Stimulated activated CD4-positive, alpha-beta T cell treated with anti-CD3 and anti-CD28 coated beads, Interleukin-1b, Interleukin-23, amount 100 ng/mL, for 24 hours (primary cell): ENCODE data around the gene FEM1C.

ENCODE experiments used
- DNase-seq, 4 experiments: peaks; one replicate each; pipeline ENCODE4 v3.0.0-alpha.2; 2020; ENCODE audit warnings: low read depth in 4 of 4, low spot score in 1 of 4

Gene FEM1C

DNA sequence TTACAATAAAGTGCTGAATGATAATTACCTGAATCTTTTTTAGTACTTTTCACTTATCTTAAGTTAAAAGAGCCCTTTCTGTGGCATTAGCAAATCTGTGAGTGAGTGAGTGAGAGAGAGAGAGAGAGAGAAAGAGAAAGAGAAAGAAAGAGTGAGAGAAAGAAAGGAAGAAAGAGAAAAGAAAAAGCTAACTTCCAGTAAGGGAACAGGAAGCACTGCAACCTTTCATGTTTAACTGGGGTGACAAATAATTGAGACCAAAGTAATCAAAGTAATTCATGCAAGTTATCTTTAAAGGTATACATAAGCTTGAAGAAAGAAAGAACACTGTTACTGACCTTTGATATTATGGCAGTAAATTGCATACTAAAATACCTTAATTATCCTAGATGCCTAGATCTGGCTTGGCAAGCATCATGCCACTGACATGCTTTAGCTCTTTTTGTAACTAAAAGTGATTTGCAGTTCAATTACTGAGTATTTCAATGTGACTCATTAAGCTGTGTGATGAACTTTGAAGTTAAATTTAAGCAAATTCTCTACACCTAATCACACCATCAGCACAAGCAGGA is 21.7 kb downstream of the FEM1C start:
- DNase-seq = no peak

DNA sequence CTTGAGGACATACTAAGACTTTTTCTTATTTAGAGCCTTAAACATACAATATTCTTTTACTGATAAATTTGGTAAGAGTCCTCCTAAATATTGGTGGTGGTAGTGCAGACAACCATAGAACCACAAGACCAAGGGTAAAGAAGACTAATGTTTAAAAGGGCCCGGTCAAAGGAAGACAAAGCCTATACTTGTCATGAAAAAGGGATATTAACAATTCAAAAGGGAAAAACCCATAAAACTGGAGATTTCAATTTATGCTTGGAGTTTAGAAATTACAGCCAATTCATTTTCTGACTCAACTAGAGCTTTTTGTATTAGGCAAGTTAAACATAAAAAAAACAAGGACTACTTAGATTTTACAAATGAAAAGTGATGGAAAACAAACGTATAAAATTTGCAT is 24.4 kb downstream of the FEM1C start:
- DNase-seq = no peak

DNA sequence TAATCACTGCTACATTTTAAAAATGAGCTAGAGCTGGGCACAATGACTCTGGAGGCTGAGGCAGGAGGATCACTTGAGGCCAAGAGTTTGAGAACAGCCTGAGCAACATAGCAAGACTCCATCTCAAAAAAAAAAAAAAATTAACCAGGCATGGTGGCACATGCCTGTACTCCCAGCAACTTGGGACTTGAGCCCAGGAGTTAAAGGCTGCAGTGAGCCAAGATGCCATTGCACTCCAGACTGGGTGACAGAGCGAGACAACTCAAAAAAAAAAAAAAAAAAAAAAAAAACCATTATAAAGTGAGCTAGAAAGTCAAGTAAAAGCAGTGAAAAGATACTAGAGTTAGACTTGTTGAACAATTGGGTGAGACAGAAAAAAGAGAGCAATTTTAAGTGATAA is 28.2 kb downstream of the FEM1C start:
- DNase-seq = no peak

DNA sequence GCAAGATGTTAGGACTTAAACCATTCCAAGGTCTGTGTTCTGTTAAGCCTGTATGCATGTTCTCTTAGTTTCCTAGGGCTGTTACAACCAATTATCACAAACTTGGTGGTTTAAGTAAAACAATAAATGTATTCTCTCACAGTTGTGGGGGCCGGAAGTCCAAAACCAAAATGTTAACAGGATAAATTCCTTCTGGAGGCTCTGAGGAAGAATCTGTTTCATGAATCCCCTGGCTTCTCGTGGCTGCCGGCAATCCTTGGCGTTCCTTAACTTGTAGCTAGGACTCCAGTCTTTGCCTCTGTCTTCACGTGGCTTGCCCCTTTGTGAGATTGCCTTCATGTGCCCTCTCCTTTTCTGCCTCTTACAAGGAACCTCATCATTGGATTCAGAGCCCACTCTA is 30.4 kb downstream of the FEM1C start:
- no peak for DNase-seq

DNA sequence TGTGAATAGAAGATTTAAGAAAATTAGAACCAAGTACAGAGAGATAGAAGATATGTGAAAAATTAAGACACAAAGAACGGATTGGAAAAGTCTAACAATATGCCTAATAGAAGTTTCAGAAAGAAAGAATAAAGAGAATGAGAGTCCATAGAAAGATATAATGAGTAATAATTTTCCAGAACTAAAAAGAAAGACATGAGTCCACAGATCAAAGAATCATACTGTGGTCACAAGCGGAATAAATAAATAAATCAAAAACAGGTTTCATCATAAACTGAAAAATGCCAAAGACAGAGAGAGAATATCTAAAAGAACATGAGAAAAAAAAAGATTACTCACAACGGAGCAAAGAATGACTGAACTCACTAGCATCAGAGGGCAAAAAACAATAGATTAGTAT is 32.9 kb downstream of the FEM1C start:
- DNase-seq = no peak

DNA sequence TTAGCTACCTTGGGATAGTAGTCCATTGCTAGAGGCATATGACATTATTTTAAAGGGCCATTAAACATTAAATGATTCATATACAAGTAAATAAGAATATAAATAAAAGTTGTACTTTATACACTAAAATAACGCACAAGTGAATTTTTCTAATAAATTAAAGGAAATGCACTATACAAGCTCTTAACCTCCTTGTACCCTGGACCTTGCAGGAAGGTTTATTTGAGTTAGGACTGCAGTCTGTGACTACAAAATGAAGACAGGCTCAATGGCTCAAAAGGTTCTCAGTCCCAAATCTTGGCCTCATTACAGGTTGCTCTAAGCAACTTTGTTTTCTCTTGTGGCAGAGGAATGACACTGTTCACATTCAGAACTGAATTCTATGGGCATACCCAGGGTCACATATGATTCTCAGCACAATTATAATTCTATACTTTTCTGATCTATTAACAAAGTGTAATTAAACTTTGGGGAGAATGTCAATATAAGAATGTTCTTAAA is 34.4 kb downstream of the FEM1C start:
- DNase-seq = no peak

DNA sequence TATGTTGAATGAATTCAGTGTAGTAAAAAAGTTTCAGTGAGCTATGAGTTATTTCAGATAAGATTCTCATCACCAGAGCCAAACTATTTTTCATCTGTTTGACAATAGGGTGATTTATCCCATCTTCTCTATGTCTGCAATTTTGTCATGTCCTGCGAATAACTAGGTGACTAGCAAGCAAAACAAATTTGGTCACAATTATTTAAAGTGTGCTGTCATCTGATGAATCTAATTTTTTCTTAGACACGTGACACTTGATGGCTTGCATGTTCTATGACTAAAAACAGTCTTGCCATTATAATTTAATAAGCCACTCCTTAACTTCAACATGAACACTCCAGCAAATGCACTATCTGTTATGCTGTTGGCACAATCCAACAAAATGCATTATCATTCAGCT is 35.0 kb downstream of the FEM1C start:
- DNase-seq = no peak

DNA sequence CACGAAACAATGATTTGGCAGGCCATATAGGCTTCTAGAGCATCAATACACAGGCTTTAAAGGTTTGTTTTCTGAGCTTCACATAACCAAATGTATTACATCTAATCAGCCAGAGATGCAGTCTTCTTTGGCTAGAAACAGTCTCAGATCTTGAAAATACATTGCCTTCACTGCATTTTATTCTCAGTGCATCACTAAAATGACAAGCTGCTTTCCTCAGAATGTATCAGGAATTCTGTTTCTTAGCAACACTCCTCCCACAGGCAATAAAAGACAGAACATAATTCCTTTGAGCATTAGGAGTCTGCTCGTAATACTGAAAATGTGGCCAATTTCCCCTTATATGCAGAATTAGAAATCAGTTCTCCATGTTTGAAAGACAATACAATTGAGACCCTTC is 36.9 kb downstream of the FEM1C start:
- no peak for DNase-seq

DNA sequence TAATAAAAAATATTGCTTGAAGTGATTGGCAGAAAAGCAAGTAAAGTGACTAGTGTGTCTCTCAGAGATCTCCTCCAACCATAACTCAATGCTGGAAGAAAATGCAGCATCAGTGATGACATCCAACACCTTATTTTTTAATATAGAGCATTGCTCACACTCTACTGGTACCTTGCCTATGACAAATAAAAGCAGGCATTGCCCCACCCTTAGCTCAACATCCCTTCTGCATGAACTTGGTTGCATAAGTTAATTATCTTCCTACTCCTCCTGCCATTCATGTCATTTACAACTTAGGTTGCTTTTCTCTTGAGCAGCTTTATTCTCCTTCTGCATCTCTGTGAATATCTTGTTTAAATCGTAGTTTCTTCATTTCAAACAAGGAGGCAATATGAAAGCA is 41.2 kb downstream of the FEM1C start:
- DNase-seq = no peak

DNA sequence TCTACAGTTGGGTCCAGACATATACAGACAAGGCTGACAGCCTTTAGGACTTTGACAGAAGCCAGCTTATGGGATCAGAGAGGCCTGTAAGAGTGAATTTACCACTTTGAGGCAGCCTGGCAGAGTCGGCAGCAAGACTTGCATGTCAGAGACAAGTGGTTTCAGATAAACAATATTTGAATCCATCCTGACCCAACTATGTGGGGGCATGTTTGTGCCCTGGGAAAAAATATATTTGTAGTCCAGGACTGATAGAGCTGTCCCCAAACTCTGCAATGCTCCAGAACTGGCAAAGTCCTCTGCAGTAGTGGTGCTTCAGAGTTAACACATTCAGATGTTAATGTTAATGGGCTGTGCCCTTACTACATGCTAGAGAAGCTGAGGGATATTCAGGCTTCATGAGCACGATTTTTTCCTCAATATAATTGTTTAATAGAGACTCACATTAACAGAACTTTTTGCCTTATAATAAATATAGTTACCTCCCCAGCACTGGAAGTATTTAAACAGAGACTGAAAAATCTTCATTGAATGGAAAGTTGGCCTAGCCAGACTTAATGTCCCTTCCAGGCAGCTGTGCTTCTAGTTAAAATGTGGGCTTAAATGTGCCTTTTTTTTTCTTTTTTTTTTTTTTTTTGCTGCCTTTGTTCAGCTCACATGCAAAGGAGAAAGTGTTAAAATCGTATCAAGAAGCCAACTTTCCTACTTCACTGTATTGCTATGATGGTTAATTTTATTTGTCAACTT is 42.9 kb downstream of the FEM1C start:
- no peak for DNase-seq

DNA sequence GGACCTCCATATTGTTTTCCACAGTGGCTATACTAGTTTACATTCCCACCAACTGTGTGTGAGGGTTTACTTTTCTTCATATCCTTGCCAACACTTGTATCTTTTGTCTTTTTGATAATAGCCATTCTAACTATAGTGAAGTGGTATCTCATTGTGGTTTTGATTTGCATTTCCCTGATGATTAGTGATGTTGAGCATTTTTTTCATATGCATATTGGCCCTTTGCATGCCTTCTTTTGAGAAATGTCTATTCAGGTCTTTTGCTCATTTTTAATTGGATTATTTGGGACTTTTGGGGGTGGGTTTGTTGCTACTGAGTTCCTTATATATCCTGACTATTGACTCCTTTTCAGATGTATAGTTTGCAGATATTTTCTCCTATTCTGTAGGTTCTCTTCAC is 44.4 kb downstream of the FEM1C start:
- DNase-seq = no peak

DNA sequence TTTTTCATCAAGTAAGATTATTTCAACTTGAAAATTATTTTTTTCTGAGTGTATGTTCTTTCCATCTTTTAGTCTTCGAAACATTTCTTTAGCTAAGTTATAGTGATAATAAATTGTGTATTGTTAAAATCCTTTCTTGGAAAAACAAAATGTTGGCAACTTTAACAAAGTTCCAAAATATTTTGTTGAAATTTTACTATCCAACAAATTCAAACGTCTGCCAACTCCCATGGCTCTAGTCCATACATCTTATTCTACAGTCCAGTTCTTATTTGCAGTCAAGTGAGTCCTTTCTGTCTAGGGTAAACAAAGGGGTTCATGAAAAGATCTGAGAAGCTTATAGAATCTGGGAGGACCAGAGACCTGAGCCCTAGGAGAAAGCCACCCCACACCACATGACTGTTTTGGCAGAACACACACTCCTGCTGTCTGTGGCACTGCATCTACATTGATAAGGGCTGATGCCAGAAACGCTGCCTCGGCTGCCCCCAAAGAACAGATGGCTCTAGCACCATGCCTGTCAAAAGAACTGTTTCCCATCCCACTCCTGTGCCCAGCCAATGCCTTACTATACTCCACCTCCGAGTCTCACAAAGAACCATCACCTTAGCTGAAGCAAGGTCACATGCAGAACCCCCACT is 47.5 kb downstream of the FEM1C start:
- DNase-seq = no peak

DNA sequence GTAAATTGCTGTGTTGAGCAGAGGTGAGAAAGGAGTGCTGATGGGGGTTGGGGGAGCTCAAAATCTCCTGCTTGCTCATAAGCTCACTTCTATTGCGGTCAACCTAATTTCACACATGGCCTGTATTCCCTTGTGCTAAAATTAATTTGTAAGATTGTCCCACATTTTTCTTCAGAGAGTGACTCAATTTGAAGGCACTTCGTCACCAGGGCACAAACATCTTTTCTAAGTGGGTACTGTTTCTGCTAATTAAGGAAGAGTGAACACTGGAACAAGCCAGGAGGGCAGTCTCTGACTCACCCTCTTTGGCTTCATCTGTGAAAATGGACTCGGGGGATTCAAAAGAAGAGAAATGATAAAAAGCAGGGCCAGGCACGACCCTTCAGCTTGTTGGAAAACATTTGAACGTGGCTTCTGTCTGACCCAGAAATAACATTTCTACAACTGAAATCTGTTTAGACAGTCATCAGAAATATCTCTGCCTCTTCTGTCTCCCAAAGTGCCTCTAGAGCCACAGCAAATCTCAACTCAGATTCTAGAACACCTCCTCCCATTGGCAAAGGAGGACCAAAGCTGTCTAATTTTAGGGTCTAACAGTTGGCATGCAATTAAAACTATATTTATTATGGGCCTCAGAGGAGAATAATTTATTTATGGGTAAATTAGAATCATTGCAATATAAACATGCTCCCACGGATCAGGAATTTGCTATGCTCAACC is 49.8 kb downstream of the FEM1C start:
- DNase-seq = no peak

DNA sequence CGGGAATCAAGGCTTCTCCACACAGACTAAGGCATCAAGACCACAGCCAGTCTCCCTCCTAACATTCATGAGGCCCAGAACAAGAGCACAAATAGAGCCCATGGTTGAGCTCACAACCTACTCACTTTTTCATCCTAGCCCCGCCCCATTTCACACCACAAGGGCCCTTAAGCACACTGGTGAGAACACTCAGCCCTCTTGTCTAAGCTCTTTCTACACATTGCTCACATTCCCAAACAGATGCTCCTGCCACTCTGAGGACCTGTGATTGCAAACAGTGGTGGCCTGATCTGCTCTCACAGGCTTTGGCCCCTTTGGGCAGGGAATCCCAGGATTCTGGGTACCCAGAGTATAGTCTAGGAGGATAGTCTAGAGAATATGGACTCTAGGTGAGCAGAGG is 54.0 kb downstream of the FEM1C start:
- no peak for DNase-seq

DNA sequence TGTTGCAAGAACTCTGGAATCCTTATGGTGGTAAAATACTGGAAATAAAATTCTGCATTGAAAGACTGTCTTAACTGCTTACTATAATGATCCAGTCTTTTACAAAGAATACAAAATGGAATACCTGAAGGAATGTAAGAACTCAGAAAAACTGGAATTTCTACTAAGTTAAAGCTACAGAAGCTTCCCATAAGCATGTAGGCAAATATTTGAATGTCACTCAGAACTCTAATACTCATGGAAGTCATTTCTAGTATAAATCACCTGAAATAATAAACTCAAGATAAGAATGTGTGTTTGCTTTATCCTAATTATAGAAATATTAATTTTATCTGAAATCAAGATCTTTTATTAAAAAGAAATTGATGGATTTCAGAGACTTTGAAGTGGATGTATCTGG is 54.8 kb downstream of the FEM1C start:
- DNase-seq = no peak

DNA sequence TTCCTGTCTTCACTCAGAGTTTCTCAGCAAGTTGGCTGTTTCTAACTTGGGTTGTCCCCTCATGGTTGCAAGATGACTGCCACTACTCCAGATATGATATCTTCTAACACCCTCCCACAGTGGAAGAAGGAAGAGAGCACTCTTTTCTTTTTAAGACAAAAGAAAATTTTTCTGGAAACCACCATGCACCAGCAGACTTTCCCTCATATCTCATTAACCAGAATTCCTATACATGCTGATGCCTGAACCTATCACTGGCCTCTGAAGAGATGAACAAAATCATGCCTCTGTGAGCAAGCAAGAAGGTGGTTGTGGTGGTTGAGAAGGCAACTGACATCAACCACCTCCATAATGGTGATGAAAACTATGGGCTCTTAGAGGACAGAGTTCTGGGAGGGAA is 56.8 kb downstream of the FEM1C start:
- DNase-seq = no peak

DNA sequence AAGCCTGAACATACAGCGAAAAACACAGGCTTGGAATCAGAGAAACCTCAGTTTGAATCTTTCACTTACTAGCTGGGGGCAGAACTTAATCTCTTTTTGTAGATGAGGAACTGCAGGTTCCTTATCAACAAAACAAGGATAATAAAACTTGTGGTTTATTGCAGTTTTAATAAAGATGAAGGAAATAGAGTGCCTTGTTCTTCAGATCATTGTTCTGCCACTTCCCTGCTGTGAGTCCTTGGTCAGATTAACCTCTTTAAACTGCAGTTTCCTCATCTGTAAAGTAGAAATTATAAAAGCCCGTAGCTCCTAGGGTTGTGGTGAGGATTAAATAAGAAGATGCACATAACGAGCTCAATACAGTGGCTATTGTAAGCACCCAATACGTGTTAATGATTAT is 57.4 kb downstream of the FEM1C start:
- no peak for DNase-seq

DNA sequence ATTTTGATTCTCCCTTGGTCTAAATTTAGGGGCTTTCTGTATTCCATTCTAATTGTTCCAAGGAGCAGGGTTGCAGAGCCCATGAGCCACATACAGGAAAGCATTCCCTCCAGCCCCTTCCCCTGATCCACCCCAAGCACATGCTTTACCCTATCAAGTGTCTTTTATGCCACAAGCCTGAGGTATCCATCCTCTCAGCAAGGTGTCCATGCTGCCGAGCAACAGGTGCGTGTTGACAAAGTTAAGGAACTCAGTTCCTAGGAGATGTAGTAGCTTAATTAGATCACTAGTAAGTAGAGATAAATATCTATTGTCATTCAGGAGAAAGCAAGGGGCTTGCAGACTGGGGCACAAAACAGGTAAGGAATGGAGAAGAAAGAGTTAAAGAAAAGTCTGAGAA is 57.8 kb downstream of the FEM1C start:
- no peak for DNase-seq

DNA sequence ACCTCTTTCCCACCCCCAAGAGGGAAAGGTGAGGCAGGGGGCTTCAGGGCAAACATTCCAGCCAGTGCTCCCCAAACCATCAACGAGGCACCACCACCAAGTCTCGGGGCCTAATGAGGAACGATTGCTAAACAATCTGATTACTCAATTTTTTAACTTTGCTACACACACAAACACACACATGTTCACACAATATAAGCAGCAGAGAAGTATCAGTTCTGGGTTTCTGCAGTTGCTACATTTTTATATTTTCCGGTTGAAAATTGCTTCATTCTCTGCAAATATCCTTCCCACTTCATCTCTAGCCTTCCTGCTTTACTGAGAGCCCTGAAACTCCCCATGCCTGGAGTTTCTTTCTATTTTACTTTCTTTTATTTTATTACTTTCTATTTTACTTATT is 60.2 kb downstream of the FEM1C start:
- no peak for DNase-seq

DNA sequence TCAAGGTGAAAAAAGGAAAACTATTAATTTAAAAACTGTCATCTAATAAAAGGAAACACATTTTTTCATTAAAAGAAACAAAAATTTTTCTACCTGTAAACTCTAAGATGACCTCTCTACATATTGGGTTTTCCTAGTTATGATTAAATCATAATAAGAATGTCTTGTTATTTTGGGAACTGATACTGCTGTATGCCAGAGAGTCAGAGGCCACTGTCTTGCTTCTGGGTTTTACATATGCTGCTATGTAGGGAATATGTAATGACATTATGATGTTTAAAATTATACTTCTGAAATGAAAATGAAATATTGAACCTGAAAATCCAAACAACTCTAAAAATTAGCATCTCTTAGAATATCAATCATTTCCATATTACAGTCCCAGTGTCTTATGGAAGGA is 63.7 kb downstream of the FEM1C start:
- no peak for DNase-seq

DNA sequence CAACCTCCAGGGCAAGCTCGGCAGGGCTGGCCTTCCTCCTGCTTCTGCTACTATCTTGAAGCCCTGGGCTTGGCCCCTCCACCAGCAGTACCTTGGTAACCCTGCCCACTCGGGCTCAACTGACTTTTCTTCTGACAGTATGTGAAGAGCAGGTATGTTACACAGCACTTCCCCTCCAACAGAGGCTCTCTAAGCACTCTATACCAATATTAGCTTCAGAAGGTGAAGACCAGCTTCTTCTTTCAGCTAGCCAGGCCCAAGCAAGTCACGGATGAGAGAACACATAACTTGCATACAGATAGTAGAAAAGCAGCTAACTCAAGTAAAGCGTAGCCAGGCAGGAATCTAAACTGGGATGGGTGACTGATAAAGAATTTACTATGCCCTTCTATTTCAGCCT is 64.3 kb downstream of the FEM1C start:
- DNase-seq = no peak
